ENCODE data around the gene SLC28A3.

DNA sequence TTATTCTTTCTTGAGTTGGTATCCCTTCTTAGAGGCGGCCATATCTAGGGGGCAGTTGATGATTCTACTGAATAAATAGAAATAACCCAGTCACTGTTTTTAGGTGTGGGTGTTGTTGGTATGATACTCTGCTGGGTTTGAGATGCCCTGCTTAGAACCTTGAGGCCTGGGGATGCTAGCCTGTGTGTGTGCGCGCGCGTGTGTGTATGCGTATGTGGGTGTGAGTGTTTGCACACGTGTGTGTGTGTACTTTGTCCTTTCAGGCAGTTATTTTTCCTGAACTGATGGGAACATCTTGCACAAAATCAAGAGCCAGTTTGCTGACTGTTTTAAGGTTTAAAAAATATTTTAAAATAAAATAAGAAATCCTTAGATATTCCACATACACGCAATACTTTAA is 3.3 kb downstream of the SLC28A3 start:
- TF ChIP-seq, protein P1, sequence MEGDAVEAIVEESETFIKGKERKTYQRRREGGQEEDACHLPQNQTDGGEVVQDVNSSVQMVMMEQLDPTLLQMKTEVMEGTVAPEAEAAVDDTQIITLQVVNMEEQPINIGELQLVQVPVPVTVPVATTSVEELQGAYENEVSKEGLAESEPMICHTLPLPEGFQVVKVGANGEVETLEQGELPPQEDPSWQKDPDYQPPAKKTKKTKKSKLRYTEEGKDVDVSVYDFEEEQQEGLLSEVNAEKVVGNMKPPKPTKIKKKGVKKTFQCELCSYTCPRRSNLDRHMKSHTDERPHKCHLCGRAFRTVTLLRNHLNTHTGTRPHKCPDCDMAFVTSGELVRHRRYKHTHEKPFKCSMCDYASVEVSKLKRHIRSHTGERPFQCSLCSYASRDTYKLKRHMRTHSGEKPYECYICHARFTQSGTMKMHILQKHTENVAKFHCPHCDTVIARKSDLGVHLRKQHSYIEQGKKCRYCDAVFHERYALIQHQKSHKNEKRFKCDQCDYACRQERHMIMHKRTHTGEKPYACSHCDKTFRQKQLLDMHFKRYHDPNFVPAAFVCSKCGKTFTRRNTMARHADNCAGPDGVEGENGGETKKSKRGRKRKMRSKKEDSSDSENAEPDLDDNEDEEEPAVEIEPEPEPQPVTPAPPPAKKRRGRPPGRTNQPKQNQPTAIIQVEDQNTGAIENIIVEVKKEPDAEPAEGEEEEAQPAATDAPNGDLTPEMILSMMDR (IDR thresholded peaks at IDR 0.05 in 4 of 5, conservative IDR thresholded peaks at IDR 0.05 in 1 of 5) = no peak
- TF ChIP-seq POLR2A (IDR thresholded peaks at IDR 0.05) = no peak
